Epithelial cell of esophagus (primary cell): Measurements from ENCODE around the gene MOXD1.

Experiments
- DNase-seq: peaks from one replicate; pipeline ENCODE4 v3.0.0; 2010; ENCODE audit warnings: low read depth
- H3K4me3 ChIP-seq: 2 replicates; pipeline ENCODE4 v1.5.1; 2011; ENCODE audit warnings: mild to moderate bottlenecking, low read length, control low read depth
- TF ChIP-seq, protein P1 (sequence below): IDR thresholded peaks from 2 replicates; pipeline ENCODE4 v1.5.1; 2011; ENCODE audit warnings: low read depth, mild to moderate bottlenecking, low read length, control low read depth, inconsistent platforms; ENCODE audit not compliant: insufficient read depth; ENCODE audit errors: missing control alignments

Gene MOXD1

GRCh38 chr6:132380358-132381029, 20.8 kb downstream of the MOXD1 start:
- no peak overlapping the region for H3K4me3 ChIP-seq
- TF ChIP-seq, protein P1, sequence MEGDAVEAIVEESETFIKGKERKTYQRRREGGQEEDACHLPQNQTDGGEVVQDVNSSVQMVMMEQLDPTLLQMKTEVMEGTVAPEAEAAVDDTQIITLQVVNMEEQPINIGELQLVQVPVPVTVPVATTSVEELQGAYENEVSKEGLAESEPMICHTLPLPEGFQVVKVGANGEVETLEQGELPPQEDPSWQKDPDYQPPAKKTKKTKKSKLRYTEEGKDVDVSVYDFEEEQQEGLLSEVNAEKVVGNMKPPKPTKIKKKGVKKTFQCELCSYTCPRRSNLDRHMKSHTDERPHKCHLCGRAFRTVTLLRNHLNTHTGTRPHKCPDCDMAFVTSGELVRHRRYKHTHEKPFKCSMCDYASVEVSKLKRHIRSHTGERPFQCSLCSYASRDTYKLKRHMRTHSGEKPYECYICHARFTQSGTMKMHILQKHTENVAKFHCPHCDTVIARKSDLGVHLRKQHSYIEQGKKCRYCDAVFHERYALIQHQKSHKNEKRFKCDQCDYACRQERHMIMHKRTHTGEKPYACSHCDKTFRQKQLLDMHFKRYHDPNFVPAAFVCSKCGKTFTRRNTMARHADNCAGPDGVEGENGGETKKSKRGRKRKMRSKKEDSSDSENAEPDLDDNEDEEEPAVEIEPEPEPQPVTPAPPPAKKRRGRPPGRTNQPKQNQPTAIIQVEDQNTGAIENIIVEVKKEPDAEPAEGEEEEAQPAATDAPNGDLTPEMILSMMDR: no peak
- DNase-seq: no peak

GRCh38 chr6:132369526-132369925, 31.7 kb downstream of the MOXD1 start:
- DNase-seq: peak; percentile 23
- H3K4me3 ChIP-seq: no peak overlapping the region
- TF ChIP-seq, protein P1: no peak

GRCh38 chr6:132368916-132369481, 32.3 kb downstream of the MOXD1 start:
- DNase-seq: no peak
- TF ChIP-seq, protein P1: no peak
- H3K4me3 ChIP-seq: no peak overlapping the region

GRCh38 chr6:132365281-132365907, 35.9 kb downstream of the MOXD1 start:
- TF ChIP-seq, protein P1: no peak
- no peak for DNase-seq

GRCh38 chr6:132364306-132365074, 36.8 kb downstream of the MOXD1 start:
- no peak overlapping the region for H3K4me3 ChIP-seq
- TF ChIP-seq, protein P1: no peak
- peak; percentile 36 for DNase-seq

More at GRCh38 chr6:132365281-132365907, 35.9 kb downstream of the MOXD1 start:
- H3K4me3 ChIP-seq: no peak overlapping the region

GRCh38 chr6:132362442-132363185, 38.7 kb downstream of the MOXD1 start:
- TF ChIP-seq, protein P1: no peak
- H3K4me3 ChIP-seq: no peak overlapping the region
- DNase-seq: peak; percentile 67
